SH-SY5Y (cell line): ENCODE data around the gene KCTD1.

ENCODE experiments used
- GATA2 ChIP-seq: IDR thresholded peaks from 2 replicates; pipeline ENCODE4 v1.6.1; 2011; ENCODE audit warnings: mild to moderate bottlenecking, low read depth, low read length
- GATA3 ChIP-seq: IDR thresholded peaks from 2 replicates; pipeline ENCODE4 v1.6.1; 2011; ENCODE audit warnings: low read depth, mild to moderate bottlenecking, low read length, moderate library complexity

GRCh38 chr18:26520974-26521373, 27.4 kb downstream of the KCTD1 start:
- no peak for TF ChIP-seq GATA3
- TF ChIP-seq GATA2, result no peak
